ENCODE results near the gene VSX1.

VSX1 gene

DNA sequence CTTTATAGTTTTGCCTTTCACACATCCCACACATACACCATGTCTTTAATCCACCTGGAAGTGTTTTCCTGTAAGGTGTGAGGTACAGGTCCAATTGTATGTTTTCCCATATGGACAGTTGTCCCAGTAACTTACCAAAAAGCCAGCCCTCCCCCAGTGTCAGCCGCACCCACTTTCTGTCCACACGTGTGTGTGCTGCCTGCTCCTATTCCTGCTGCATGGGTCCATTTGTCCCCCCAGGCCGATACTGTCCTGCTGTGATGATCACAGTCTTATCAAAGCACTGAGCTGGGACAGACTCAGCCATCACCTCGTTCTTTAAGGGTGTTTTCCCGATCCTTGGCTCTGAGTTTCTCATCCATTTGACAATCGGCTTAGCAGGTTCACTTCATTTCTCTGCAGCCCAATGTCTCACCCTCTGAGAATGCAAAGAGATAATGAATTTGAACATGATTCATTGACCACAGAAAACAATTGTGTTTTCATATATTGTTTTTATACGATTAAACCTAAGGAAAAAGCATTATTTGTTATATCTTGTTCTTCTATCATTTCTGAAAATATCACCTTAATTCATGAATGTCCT lies 9.6 kb downstream of the VSX1 start:
- peaks cover 37% of the 10 kb centered on the region for H3K27me3 ChIP-seq (ENCODE audit: control insufficient read depth, insufficient read depth, low read length)
- H3K36me3 ChIP-seq (ENCODE audit: control insufficient read depth, insufficient read depth, low read length), result no peaks in the 10 kb centered on the region
- peaks cover 4% of the 10 kb centered on the region for H3K4me1 ChIP-seq (ENCODE audit: control insufficient read depth, insufficient read depth, low read length)
- H3K9me3 ChIP-seq (ENCODE audit: control insufficient read depth, insufficient read depth, low read length), result no peaks in the 10 kb centered on the region
- H3K9ac ChIP-seq (ENCODE audit: low read depth, low read length), result no peak overlapping the region
- H3K4me3 ChIP-seq (ENCODE audit: low read depth, low read length), result no peak overlapping the region

DNA sequence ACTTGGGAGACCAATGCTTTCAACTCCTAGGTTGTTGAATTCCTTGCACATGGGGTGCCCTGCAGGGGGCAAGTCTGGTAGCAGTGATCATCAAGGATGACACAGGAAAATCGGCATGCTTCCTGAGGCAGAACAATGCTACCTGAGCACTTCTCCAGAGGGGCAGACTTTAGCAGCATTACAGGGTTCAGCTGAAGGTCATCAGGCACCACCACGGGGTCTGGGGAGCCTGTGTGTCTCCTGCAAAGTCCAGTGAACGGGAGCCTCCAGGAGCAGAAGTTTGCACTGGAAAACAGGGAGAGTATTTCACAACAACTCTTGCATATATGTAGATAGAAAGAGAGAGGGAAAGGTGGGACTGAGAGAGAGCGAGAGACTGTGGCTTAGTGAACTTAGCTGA lies 10.2 kb downstream of the VSX1 start:
- Histone ChIP-seq H3K4me3 (ENCODE audit: low read depth, low read length) (no peak overlapping the region), H3K9ac (ENCODE audit: low read depth, low read length) (no peak overlapping the region), H3K27me3 (ENCODE audit: control insufficient read depth, insufficient read depth, low read length) (peaks cover 31% of the 10 kb centered on the region), H3K36me3 (ENCODE audit: control insufficient read depth, insufficient read depth, low read length) (no peaks in the 10 kb centered on the region), H3K9me3 (ENCODE audit: control insufficient read depth, insufficient read depth, low read length) (no peaks in the 10 kb centered on the region), H3K4me1 (ENCODE audit: control insufficient read depth, insufficient read depth, low read length) (peaks cover 4% of the 10 kb centered on the region)

DNA sequence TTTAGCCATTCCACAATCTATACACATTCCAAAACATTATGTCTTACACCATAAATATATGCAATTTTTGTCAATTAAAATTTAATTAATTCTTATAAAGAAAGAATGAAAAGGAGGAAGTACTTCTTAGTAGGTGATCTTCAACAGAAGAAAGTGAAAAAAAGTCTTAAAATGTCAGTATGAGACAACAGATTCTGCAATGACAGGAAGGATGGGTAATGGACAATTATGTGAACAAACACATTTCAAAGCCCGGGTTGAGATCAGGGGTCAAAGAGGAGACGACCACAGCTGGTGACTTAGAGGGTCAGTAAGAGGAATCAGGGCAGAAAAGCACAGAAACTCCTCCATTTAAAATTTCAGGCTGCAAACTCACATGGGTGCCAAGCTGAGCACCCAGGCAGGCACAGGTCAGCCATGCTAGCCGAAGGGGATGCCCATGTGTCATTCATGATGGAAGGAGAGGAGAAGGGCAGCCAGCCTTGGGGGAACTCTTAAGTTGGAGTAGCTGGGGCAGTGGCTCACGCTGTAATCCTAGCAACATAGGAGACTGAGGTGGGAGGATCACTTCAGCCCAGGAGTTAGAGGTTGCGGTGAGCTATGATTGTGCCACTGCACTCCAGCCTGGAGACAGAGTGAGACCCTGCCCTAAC lies 11.0 kb downstream of the VSX1 start:
- no peaks in the 10 kb centered on the region for H3K36me3 ChIP-seq (ENCODE audit: control insufficient read depth, insufficient read depth, low read length)
- no peak overlapping the region for H3K9ac ChIP-seq (ENCODE audit: low read depth, low read length)
- H3K9me3 ChIP-seq (ENCODE audit: control insufficient read depth, insufficient read depth, low read length), result no peaks in the 10 kb centered on the region
- peaks cover 4% of the 10 kb centered on the region for H3K4me1 ChIP-seq (ENCODE audit: control insufficient read depth, insufficient read depth, low read length)
- H3K27me3 ChIP-seq (ENCODE audit: control insufficient read depth, insufficient read depth, low read length), result peaks cover 23% of the 10 kb centered on the region
- no peak overlapping the region for H3K4me3 ChIP-seq (ENCODE audit: low read depth, low read length)

DNA sequence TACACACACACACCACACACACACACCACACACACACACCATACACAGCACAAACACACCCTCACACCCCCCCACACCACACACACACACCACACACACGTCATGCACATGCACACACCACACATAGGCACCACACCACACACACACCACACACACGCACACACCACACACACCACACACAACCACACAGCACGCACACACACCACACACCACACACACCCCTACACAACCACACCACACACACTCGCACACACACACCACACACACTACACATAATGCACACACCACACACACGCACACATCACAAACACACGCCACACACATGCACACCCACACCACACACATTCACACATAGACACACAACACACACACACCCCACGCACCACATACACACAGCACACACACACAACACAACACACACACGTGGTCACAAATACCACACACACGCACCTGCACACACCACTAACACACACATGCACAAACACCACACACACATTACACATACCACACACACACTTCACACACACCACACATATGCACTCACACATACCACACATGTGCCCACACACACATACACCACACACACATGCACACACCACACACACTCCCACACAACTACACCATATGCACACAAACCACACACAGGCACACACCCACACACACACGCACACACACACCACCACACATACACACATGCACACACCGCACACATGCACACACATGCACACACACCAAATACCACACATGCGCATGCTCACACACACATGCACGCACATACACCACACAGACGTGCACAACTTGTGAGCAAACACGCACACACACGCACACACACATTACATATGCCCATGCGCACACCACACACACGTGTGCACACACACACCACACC lies 14.6 kb downstream of the VSX1 start:
- peaks cover 4% of the 10 kb centered on the region for H3K4me1 ChIP-seq (ENCODE audit: control insufficient read depth, insufficient read depth, low read length)
- no peak overlapping the region for H3K9ac ChIP-seq (ENCODE audit: low read depth, low read length)
- peaks cover 26% of the 10 kb centered on the region for H3K27me3 ChIP-seq (ENCODE audit: control insufficient read depth, insufficient read depth, low read length)
- no peaks in the 10 kb centered on the region for H3K9me3 ChIP-seq (ENCODE audit: control insufficient read depth, insufficient read depth, low read length)
- no peak overlapping the region for H3K4me3 ChIP-seq (ENCODE audit: low read depth, low read length)
- no peaks in the 10 kb centered on the region for H3K36me3 ChIP-seq (ENCODE audit: control insufficient read depth, insufficient read depth, low read length)

DNA sequence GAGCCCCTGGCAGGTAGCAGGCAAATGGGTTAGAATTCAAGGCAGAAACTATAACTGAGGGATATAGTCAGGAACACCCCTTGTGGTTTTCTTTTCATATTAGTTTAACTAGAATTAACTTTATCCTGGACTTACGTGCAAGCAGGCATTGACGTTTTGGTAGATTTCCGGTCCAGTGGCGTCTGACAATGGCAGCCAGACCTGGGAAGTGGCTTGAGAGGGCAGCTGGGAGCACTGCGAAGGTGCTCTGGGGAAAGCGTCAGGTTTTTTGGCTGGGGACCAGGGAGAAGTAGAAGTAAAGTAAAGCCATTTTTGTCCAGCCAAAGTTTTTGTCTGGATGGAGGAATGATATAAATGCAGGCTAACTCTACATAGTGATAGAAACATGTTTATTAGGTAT lies 15.6 kb downstream of the VSX1 start:
- Histone ChIP-seq H3K4me1 (ENCODE audit: control insufficient read depth, insufficient read depth, low read length) (no peaks in the 10 kb centered on the region), H3K27me3 (ENCODE audit: control insufficient read depth, insufficient read depth, low read length) (peaks cover 35% of the 10 kb centered on the region), H3K36me3 (ENCODE audit: control insufficient read depth, insufficient read depth, low read length) (no peaks in the 10 kb centered on the region), H3K9ac (ENCODE audit: low read depth, low read length) (no peak overlapping the region), H3K4me3 (ENCODE audit: low read depth, low read length) (no peak overlapping the region), H3K9me3 (ENCODE audit: control insufficient read depth, insufficient read depth, low read length) (no peaks in the 10 kb centered on the region)

DNA sequence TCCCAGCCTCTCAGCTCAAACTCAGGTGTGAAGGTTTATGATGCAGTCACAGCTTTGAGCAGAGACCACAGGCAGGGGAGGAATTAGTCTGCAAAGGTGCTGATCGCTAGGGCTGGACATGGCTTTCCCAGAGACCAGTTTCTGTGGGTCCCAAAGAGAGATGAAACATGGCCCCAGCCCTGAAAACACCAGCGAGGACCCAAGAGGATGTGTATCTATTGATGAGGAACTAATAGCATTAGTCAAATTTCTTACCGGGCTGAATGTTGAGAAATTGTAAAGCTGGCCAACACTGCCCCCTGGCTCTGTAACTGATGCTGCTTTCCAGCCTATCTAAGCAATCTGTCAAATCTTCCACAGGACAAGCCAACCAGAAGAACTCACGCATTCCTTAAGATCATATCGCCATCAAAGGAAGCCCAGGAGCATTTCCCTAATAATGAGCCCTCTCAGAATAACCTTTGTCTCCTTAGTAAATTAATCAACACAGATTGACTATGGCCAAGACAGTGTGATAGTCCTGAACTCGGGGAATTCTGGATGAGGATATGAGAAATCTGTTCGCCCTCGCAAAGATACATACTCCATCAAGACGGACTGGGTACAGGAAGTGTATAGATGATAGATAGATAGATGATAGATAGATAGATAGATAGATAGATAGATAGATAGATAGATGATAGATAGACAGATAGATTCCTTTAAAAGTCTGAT lies 16.2 kb downstream of the VSX1 start:
- no peaks in the 10 kb centered on the region for H3K9me3 ChIP-seq (ENCODE audit: control insufficient read depth, insufficient read depth, low read length)
- no peaks in the 10 kb centered on the region for H3K36me3 ChIP-seq (ENCODE audit: control insufficient read depth, insufficient read depth, low read length)
- H3K27me3 ChIP-seq (ENCODE audit: control insufficient read depth, insufficient read depth, low read length), result peaks cover 39% of the 10 kb centered on the region
- no peak overlapping the region for H3K4me3 ChIP-seq (ENCODE audit: low read depth, low read length)
- H3K9ac ChIP-seq (ENCODE audit: low read depth, low read length), result no peak overlapping the region
- H3K4me1 ChIP-seq (ENCODE audit: control insufficient read depth, insufficient read depth, low read length), result no peaks in the 10 kb centered on the region

DNA sequence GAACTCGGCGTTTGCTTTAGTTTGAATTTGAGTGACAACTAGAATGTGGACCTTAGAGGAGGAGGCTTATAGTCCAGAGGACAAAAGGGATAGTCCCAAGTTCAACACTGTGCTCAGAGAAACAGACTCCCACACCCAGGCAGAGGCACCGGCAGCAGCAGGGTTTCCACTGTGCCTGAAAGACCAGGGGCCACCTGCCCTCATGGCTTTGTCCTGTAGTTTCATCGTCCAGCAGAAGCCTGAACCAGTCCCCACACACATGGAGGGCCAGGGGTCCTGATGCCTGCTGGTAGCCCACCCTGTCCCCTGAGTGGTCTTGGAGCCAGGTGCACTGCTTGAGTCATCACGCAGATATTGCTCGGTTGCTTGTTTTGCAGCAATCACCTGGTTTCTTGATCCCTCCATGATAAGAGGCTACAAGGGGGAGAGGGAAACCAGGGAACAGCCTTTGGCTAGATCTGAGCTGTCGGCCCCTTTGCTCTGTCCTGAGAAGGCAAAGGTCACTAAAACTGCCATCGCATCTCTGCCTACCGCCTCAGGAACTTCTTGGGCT lies 16.8 kb downstream of the VSX1 start:
- Histone ChIP-seq H3K9me3 (ENCODE audit: control insufficient read depth, insufficient read depth, low read length) (no peaks in the 10 kb centered on the region), H3K27me3 (ENCODE audit: control insufficient read depth, insufficient read depth, low read length) (peaks cover 45% of the 10 kb centered on the region), H3K4me3 (ENCODE audit: low read depth, low read length) (no peak overlapping the region), H3K36me3 (ENCODE audit: control insufficient read depth, insufficient read depth, low read length) (no peaks in the 10 kb centered on the region), H3K9ac (ENCODE audit: low read depth, low read length) (no peak overlapping the region), H3K4me1 (ENCODE audit: control insufficient read depth, insufficient read depth, low read length) (no peaks in the 10 kb centered on the region)

DNA sequence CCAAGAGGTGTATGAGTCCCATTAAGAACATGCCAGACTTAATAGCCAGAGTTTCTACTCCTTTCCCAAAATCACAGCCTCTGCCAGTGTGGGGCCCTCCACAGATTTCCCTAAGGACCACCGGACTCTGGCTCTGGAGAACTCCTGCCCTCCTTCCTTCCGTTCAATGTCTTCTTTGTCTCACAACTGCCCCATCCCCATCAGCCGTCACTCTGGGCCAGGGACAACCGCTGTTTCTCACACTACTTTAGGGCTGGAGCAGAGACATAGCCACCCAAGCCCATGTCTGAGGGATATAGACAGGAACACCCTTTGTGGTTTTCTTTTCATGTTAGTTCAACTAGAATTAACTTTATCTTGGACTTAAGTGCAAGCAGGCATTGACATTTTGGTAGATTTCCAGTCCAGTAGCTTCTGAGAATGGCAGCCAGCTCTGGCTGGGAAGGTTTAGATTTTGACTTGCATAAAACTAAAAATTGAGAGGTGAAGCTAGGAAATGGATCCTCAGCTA lies 17.3 kb downstream of the VSX1 start:
- Histone ChIP-seq H3K27me3 (ENCODE audit: control insufficient read depth, insufficient read depth, low read length) (peaks cover 50% of the 10 kb centered on the region), H3K4me1 (ENCODE audit: control insufficient read depth, insufficient read depth, low read length) (no peaks in the 10 kb centered on the region), H3K9ac (ENCODE audit: low read depth, low read length) (no peak overlapping the region), H3K4me3 (ENCODE audit: low read depth, low read length) (no peak overlapping the region), H3K9me3 (ENCODE audit: control insufficient read depth, insufficient read depth, low read length) (no peaks in the 10 kb centered on the region), H3K36me3 (ENCODE audit: control insufficient read depth, insufficient read depth, low read length) (no peaks in the 10 kb centered on the region)

DNA sequence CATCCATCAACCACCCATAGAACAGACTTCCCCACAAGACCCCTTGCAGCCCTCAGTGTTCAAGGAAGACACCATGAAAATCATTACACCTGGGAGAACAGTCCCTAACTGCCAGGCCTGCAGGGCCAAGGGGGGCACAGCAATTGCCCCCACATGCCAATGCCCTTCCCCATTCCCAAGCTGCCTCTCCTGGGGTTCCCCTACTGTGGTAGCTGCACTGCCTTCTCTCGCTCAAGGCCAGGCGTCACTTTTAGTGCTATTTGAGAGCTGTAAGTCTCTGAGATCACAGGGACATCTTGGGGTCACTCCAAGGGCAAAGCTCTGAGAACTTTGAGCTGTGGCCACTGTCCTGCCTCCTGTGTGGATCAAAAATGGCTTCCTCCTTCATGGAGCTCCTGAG lies 18.0 kb downstream of the VSX1 start:
- H3K27me3 ChIP-seq (ENCODE audit: control insufficient read depth, insufficient read depth, low read length), result peaks cover 51% of the 10 kb centered on the region
- no peaks in the 10 kb centered on the region for H3K36me3 ChIP-seq (ENCODE audit: control insufficient read depth, insufficient read depth, low read length)
- no peak overlapping the region for H3K9ac ChIP-seq (ENCODE audit: low read depth, low read length)
- H3K9me3 ChIP-seq (ENCODE audit: control insufficient read depth, insufficient read depth, low read length), result no peaks in the 10 kb centered on the region
- no peaks in the 10 kb centered on the region for H3K4me1 ChIP-seq (ENCODE audit: control insufficient read depth, insufficient read depth, low read length)
- H3K4me3 ChIP-seq (ENCODE audit: low read depth, low read length), result no peak overlapping the region

DNA sequence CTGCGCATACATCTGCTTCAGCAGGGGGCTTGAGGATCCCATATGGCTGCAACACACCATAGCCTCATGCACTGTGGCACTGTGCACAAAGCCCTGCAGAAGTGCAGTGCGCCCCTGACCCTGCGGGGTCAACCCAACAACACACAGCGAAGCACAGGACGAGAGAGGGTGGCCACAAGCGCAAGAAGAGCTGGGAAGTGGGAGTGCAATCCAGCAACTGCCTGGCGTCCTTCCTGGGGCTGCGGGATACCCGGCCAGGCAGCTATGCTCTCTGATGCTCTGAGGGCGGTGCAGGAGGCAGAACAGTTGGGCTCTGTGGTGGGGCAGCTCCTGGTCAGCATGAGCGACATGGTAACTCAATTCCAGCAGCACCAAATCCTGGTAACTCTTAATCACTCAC lies 18.4 kb downstream of the VSX1 start:
- peaks cover 56% of the 10 kb centered on the region for H3K27me3 ChIP-seq (ENCODE audit: control insufficient read depth, insufficient read depth, low read length)
- H3K36me3 ChIP-seq (ENCODE audit: control insufficient read depth, insufficient read depth, low read length), result no peaks in the 10 kb centered on the region
- no peaks in the 10 kb centered on the region for H3K4me1 ChIP-seq (ENCODE audit: control insufficient read depth, insufficient read depth, low read length)
- no peaks in the 10 kb centered on the region for H3K9me3 ChIP-seq (ENCODE audit: control insufficient read depth, insufficient read depth, low read length)
- no peak overlapping the region for H3K4me3 ChIP-seq (ENCODE audit: low read depth, low read length)
- H3K9ac ChIP-seq (ENCODE audit: low read depth, low read length), result no peak overlapping the region

DNA sequence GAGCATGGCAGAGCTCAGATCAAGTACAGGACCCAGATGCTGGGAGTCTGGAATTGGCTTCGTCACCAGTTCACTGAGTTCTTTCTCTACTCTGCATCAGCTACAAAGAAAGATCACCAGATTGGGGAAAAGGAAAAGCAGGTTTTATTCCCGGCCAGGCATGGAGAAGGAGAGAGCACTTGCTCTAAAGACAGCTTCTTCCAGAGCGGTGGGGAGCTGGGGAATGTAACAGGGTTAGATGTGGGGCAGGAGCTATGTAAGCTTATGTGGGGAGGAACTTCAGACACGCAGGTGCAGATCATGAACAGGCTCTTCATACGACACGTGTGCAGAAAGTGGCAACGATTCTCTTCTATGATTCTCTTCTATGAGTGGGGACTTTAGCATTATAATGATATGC lies 19.1 kb downstream of the VSX1 start:
- Histone ChIP-seq H3K36me3 (ENCODE audit: control insufficient read depth, insufficient read depth, low read length) (no peaks in the 10 kb centered on the region), H3K4me3 (ENCODE audit: low read depth, low read length) (no peak overlapping the region), H3K27me3 (ENCODE audit: control insufficient read depth, insufficient read depth, low read length) (peaks cover 59% of the 10 kb centered on the region), H3K4me1 (ENCODE audit: control insufficient read depth, insufficient read depth, low read length) (no peaks in the 10 kb centered on the region), H3K9ac (ENCODE audit: low read depth, low read length) (no peak overlapping the region), H3K9me3 (ENCODE audit: control insufficient read depth, insufficient read depth, low read length) (no peaks in the 10 kb centered on the region)
